ENCODE data around the gene ZFAND2B. TPM values are rescaled to one million over a fixed set of nuclear protein-coding genes. Genes with fewer than 3 reads are reported as not detected.
A peak's percentile ranks its signal among the peaks of the same experiment; 100 is the strongest.

Gene ZFAND2B
- total and polyA plus RNA-seq, 2 experiments from 2014 or later, result 58.1 to 65.4 TPM

DNA sequence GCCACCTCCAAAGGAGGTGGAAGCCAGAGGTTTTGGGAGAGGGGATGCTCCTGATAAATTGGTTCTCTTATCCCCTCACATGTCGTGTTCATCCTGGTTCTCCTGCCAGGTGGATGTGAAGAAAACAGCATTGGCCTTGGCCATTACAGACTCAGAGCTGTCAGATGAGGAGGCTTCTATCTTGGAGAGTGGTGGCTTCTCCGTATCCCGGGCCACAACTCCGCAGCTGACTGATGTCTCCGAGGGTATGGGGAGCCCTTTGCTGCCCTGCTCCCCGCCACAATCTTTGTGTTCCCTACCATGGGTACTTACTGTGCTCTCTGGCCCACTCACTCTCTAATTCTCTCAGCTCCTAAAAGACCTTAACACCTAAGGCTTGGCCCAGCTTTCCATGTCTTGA, 25.1 kb upstream of the ZFAND2B start:
- no peak for DNase-seq (ENCODE audit: low spot score)
- H3K36me3 ChIP-seq (replicated peaks; ENCODE audit: insufficient read depth, low read depth), result no peaks in the 10 kb centered on the region
- no peaks in the 10 kb centered on the region for H3K27me3 ChIP-seq
- no peak overlapping the region for H3K4me2 ChIP-seq
- no peak overlapping the region for H3K27ac ChIP-seq
- H3K9me3 ChIP-seq (ENCODE audit: low read depth), result no peaks in the 10 kb centered on the region
- peaks cover 23% of the 10 kb centered on the region for H3K79me2 ChIP-seq
- no peak overlapping the region for H2AFZ ChIP-seq
- H3K4me1 ChIP-seq (ENCODE audit: insufficient read depth), result peaks cover 6% of the 10 kb centered on the region
- no peak overlapping the region for H3K4me3 ChIP-seq
- TF ChIP-seq, protein P1, sequence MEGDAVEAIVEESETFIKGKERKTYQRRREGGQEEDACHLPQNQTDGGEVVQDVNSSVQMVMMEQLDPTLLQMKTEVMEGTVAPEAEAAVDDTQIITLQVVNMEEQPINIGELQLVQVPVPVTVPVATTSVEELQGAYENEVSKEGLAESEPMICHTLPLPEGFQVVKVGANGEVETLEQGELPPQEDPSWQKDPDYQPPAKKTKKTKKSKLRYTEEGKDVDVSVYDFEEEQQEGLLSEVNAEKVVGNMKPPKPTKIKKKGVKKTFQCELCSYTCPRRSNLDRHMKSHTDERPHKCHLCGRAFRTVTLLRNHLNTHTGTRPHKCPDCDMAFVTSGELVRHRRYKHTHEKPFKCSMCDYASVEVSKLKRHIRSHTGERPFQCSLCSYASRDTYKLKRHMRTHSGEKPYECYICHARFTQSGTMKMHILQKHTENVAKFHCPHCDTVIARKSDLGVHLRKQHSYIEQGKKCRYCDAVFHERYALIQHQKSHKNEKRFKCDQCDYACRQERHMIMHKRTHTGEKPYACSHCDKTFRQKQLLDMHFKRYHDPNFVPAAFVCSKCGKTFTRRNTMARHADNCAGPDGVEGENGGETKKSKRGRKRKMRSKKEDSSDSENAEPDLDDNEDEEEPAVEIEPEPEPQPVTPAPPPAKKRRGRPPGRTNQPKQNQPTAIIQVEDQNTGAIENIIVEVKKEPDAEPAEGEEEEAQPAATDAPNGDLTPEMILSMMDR (IDR thresholded peaks at IDR 0.05; ENCODE audit: poor library complexity), result no peak
- TF ChIP-seq EZH2 (IDR thresholded peaks at IDR 0.05; ENCODE audit: borderline replicate concordance) (no peak), EZH2phosphoT487 (IDR thresholded peaks at IDR 0.05; ENCODE audit: low read depth, severe bottlenecking, unreplicated experiment) (no peak)
- 98% methylated on average over 6 of the region's 6 CpGs for WGBS (ENCODE audit: low lambda C conversion rate, missing lambda C conversion rate)
- no peaks in the 10 kb centered on the region for H3K9me2 ChIP-seq (replicated peaks; ENCODE audit: insufficient read depth)
- peaks cover 10% of the 10 kb centered on the region for H4K20me1 ChIP-seq (ENCODE audit: insufficient read depth, poor library complexity, severe bottlenecking)

DNA sequence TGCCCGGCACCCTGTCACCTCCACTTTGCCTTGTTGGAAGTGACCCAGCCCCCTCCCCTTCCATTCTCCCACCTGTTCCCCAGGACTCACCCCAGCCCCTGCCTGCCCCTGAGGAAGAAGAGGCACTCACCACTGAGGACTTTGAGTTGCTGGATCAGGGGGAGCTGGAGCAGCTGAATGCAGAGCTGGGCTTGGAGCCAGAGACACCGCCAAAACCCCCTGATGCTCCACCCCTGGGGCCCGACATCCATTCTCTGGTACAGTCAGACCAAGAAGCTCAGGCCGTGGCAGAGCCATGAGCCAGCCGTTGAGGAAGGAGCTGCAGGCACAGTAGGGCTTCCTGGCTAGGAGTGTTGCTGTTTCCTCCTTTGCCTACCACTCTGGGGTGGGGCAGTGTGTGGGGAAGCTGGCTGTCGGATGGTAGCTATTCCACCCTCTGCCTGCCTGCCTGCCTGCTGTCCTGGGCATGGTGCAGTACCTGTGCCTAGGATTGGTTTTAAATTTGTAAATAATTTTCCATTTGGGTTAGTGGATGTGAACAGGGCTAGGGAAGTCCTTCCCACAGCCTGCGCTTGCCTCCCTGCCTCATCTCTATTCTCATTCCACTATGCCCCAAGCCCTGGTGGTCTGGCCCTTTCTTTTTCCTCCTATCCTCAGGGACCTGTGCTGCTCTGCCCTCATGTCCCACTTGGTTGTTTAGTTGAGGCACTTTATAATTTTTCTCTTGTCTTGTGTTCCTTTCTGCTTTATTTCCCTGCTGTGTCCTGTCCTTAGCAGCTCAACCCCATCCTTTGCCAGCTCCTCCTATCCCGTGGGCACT, 24.0 kb upstream of the ZFAND2B start:
- WGBS (ENCODE audit: low lambda C conversion rate, missing lambda C conversion rate), result 96% methylated on average over 8 of the region's 8 CpGs
- H3K36me3 ChIP-seq (replicated peaks; ENCODE audit: insufficient read depth, low read depth), result no peaks in the 10 kb centered on the region
- no peak for DNase-seq (ENCODE audit: low spot score)
- peaks cover 23% of the 10 kb centered on the region for H3K79me2 ChIP-seq
- H3K4me2 ChIP-seq, result no peak overlapping the region
- H3K27me3 ChIP-seq, result no peaks in the 10 kb centered on the region
- H3K4me1 ChIP-seq (ENCODE audit: insufficient read depth), result peaks cover 6% of the 10 kb centered on the region
- no peak overlapping the region for H2AFZ ChIP-seq
- H3K27ac ChIP-seq, result peak overlapping the region; percentile 16
- TF ChIP-seq EZH2phosphoT487 (IDR thresholded peaks at IDR 0.05; ENCODE audit: low read depth, severe bottlenecking, unreplicated experiment) (no peak), EZH2 (IDR thresholded peaks at IDR 0.05; ENCODE audit: borderline replicate concordance) (no peak)
- TF ChIP-seq, protein P1 (IDR thresholded peaks at IDR 0.05; ENCODE audit: poor library complexity), result no peak
- no peaks in the 10 kb centered on the region for H3K9me3 ChIP-seq (ENCODE audit: low read depth)
- peaks cover 10% of the 10 kb centered on the region for H4K20me1 ChIP-seq (ENCODE audit: insufficient read depth, poor library complexity, severe bottlenecking)
- H3K4me3 ChIP-seq, result no peak overlapping the region
- no peaks in the 10 kb centered on the region for H3K9me2 ChIP-seq (replicated peaks; ENCODE audit: insufficient read depth)

DNA sequence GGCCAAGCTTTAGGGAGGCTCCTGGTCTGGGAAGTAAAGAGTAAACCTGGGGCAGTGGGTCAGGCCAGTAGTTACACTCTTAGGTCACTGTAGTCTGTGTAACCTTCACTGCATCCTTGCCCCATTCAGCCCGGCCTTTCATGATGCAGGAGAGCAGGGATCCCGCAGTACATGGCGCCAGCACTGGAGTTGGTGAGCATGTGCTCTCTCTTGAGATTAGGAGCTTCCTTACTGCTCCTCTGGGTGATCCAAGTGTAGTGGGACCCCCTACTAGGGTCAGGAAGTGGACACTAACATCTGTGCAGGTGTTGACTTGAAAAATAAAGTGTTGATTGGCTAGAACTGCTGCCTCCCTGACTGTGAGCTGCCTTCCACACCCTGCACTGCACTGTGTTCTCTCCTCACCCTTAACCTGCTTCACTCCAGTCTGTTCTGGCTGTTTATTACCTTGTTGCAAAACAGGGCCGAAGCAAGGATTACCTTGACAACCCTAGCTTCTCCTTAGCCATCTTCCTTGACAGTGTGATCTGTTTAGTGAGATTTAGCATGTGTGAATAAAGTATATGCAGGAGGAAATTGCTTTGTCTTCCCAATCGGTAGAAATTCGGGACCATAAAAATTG, 23.3 kb upstream of the ZFAND2B start:
- Histone ChIP-seq H3K4me2 (no peak overlapping the region), H2AFZ (no peak overlapping the region), H3K4me1 (ENCODE audit: insufficient read depth) (peaks cover 6% of the 10 kb centered on the region), H3K9me3 (ENCODE audit: low read depth) (no peaks in the 10 kb centered on the region), H3K27me3 (no peaks in the 10 kb centered on the region), H3K27ac (peak overlapping the region; percentile 16), H3K4me3 (no peak overlapping the region), H4K20me1 (ENCODE audit: insufficient read depth, poor library complexity, severe bottlenecking) (peaks cover 10% of the 10 kb centered on the region), H3K79me2 (peaks cover 23% of the 10 kb centered on the region), H3K36me3 (replicated peaks; ENCODE audit: insufficient read depth, low read depth) (no peaks in the 10 kb centered on the region), H3K9me2 (replicated peaks; ENCODE audit: insufficient read depth) (no peaks in the 10 kb centered on the region)
- DNase-seq (ENCODE audit: low spot score), result no peak
- WGBS (ENCODE audit: low lambda C conversion rate, missing lambda C conversion rate), result 97% methylated on average over 6 of the region's 6 CpGs
- no peak for TF ChIP-seq EZH2 (IDR thresholded peaks at IDR 0.05; ENCODE audit: borderline replicate concordance)
- TF ChIP-seq, protein P1 (IDR thresholded peaks at IDR 0.05; ENCODE audit: poor library complexity), result no peak
- TF ChIP-seq EZH2phosphoT487 (IDR thresholded peaks at IDR 0.05; ENCODE audit: low read depth, severe bottlenecking, unreplicated experiment), result no peak

All from hepatocyte (in vitro differentiated cells).